ENCODE measurements around the gene KCTD11. TPM values are rescaled to one million over a fixed set of nuclear protein-coding genes. Genes with fewer than 3 reads are reported as not detected.

The KCTD11 gene
- polyA plus RNA-seq, 3 donors = 3.4 to 5.6 (median 3.6) TPM

DNA sequence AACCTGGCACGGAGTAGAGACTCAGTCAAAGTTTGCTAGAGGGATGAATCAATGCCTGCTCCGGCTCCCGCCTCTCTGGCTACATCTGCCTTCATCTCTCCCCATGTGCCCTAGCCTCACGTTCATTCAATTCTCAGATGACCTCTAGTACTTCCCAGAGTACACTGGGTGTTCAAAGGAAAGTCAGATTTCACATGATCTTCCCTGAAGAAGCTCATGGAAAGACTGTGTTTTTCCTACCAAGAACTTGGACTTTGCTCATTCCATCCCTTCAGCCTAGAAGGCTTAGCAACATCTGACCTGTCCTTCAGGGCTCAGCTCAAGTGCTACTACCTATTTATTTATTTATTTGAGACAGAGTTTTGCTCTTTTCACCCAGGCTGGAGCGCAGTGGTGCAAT lies 17.9 kb downstream of the KCTD11 start:
- Mint-ChIP-seq H3K27ac (peak overlapping the region in 2 of 7 donors; percentile 13 to 15), H3K27me3 (ENCODE audit: low read depth in 3 of 3) (peaks cover 10 to 18% (median 14%) of the 10 kb centered on the region in 3 donors), H3K9me3 (no peaks in the 10 kb centered on the region), H3K36me3 (no peaks in the 10 kb centered on the region), H3K4me1 (peaks cover 2% of the 10 kb centered on the region), H3K4me3 (peak overlapping the region in 1 of 2 donors; percentile 35)
- no peaks in the 10 kb centered on the region for H4K20me1 ChIP-seq (ENCODE audit: insufficient read depth, low read length)
- TF ChIP-seq, protein P1, sequence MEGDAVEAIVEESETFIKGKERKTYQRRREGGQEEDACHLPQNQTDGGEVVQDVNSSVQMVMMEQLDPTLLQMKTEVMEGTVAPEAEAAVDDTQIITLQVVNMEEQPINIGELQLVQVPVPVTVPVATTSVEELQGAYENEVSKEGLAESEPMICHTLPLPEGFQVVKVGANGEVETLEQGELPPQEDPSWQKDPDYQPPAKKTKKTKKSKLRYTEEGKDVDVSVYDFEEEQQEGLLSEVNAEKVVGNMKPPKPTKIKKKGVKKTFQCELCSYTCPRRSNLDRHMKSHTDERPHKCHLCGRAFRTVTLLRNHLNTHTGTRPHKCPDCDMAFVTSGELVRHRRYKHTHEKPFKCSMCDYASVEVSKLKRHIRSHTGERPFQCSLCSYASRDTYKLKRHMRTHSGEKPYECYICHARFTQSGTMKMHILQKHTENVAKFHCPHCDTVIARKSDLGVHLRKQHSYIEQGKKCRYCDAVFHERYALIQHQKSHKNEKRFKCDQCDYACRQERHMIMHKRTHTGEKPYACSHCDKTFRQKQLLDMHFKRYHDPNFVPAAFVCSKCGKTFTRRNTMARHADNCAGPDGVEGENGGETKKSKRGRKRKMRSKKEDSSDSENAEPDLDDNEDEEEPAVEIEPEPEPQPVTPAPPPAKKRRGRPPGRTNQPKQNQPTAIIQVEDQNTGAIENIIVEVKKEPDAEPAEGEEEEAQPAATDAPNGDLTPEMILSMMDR (IDR thresholded peaks at IDR 0.05) = no peak
- intact Hi-C loops (cut with micrococcal nuclease) = no loop called here
- H3K9ac ChIP-seq (ENCODE audit: insufficient read depth, low read length, poor library complexity, severe bottlenecking) = no peak overlapping the region
- 100% methylated on average over 1 of the region's 5 CpGs for WGBS (ENCODE audit: insufficient coverage)
- no peak for DNase-seq
- H3K79me2 ChIP-seq (ENCODE audit: insufficient read depth, low read length) = no peaks in the 10 kb centered on the region
- no peaks in the 10 kb centered on the region for H3K4me1 ChIP-seq (ENCODE audit: control insufficient read depth in 1 of 2, insufficient read depth in 2 of 2, low read length in 2 of 2)
- no peak overlapping the region for H3K4me3 ChIP-seq (replicated peaks in 1 of 3; ENCODE audit: low read depth in 2 of 3, low read length in 3 of 3)
- H2AFZ ChIP-seq (ENCODE audit: insufficient read depth, low read depth, low read length, poor library complexity, severe bottlenecking) = no peak overlapping the region
- no peak overlapping the region for H3K27ac ChIP-seq (ENCODE audit: low read depth in 1 of 2, low read length in 2 of 2)
- H3K36me3 ChIP-seq (replicated peaks in 1 of 2; ENCODE audit: control insufficient read depth in 1 of 2, insufficient read depth in 2 of 2, low read length in 2 of 2) = no peaks in the 10 kb centered on the region
- H3K27me3 ChIP-seq (ENCODE audit: control insufficient read depth in 2 of 2, insufficient read depth in 2 of 2, low read length in 2 of 2) = no peaks in the 10 kb centered on the region
- no peaks in the 10 kb centered on the region for H3K9me3 ChIP-seq (replicated peaks in 1 of 2; ENCODE audit: control insufficient read depth in 1 of 2, insufficient read depth in 1 of 2, low read length in 2 of 2)
- H3K4me2 ChIP-seq (replicated peaks; ENCODE audit: extremely low read depth, low read length, poor library complexity, severe bottlenecking) = no peak overlapping the region

DNA sequence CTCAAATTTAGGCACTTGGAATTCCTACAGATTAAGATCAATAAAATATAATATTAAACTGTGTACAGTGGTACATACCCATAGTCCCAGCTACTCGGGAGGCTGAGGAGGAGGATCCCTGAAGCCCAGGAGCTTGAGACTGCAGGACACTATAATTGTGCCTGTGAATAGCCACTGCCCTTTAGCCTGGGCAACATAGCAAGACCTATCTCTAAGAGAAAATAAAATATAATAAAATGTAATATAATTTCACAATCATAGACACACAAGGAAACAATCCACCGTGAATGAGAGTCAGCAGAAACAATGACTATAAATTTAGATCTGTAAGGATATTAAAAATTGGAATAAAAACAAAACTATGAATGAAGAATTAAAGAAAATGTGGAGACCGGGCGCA lies 18.9 kb downstream of the KCTD11 start:
- Histone ChIP-seq H3K27me3 (ENCODE audit: control insufficient read depth in 2 of 2, insufficient read depth in 2 of 2, low read length in 2 of 2) (no peaks in the 10 kb centered on the region), H3K9me3 (replicated peaks in 1 of 2; ENCODE audit: control insufficient read depth in 1 of 2, insufficient read depth in 1 of 2, low read length in 2 of 2) (no peaks in the 10 kb centered on the region), H3K4me3 (replicated peaks in 1 of 3; ENCODE audit: low read depth in 2 of 3, low read length in 3 of 3) (no peak overlapping the region), H3K27ac (ENCODE audit: low read depth in 1 of 2, low read length in 2 of 2) (no peak overlapping the region), H3K36me3 (replicated peaks in 1 of 2; ENCODE audit: control insufficient read depth in 1 of 2, insufficient read depth in 2 of 2, low read length in 2 of 2) (no peaks in the 10 kb centered on the region), H3K79me2 (ENCODE audit: insufficient read depth, low read length) (no peaks in the 10 kb centered on the region), H3K4me1 (ENCODE audit: control insufficient read depth in 1 of 2, insufficient read depth in 2 of 2, low read length in 2 of 2) (no peaks in the 10 kb centered on the region), H3K9ac (ENCODE audit: insufficient read depth, low read length, poor library complexity, severe bottlenecking) (no peak overlapping the region), H3K4me2 (replicated peaks; ENCODE audit: extremely low read depth, low read length, poor library complexity, severe bottlenecking) (no peak overlapping the region), H2AFZ (ENCODE audit: insufficient read depth, low read depth, low read length, poor library complexity, severe bottlenecking) (no peak overlapping the region), H4K20me1 (ENCODE audit: insufficient read depth, low read length) (no peaks in the 10 kb centered on the region)
- Mint-ChIP-seq H3K4me1 (peaks cover 2% of the 10 kb centered on the region), H3K27ac (no peak overlapping the region), H3K9me3 (no peaks in the 10 kb centered on the region), H3K4me3 (no peak overlapping the region), H3K27me3 (ENCODE audit: low read depth in 3 of 3) (peaks cover 10 to 18% (median 14%) of the 10 kb centered on the region in 3 donors), H3K36me3 (no peaks in the 10 kb centered on the region)
- no CpG with 5 or more reads among the region's 4 CpGs for WGBS (ENCODE audit: insufficient coverage)
- no peak for DNase-seq
- TF ChIP-seq, protein P1 (IDR thresholded peaks at IDR 0.05) = no peak
- intact Hi-C loops (cut with micrococcal nuclease) = no loop called here
